Hepatocyte (in vitro differentiated cells): ENCODE results near the gene RAB29.

Experiments used
- EZH2 ChIP-seq: fragments of 200-600 bp; sonication (generic); IDR thresholded peaks from 2 replicates; pipeline ENCODE4 v1.6.1; 2016; ENCODE audit warnings: antibody characterized with exemption, mild to moderate bottlenecking, borderline replicate concordance
- TF ChIP-seq, protein P1 (sequence below): fragments of 200-600 bp; sonication (generic); IDR thresholded peaks from 2 replicates; pipeline ENCODE4 v1.5.1; 2016; ENCODE audit warnings: antibody characterized with exemption, mild to moderate bottlenecking; ENCODE audit not compliant: poor library complexity

DNA sequence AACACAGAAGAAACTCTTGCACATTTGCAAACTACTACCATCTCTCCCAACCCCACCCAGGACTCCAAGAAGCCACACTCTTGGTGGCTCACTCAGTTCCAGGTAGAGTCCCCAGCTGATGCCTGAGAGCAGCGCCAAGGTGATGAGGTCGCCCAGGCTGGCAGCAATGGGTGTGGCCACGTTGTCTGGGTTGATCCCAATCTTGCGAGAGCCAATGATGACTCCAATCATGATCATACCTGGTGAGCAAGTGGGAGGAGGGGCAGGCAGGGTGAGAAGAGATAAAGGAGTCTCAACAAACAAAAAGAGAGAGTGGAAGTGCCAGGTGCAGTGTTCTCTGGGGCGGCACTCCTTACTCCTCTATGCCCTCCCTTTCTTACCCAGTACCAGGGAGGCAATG is 23.3 kb upstream of the RAB29 start:
- TF ChIP-seq, protein P1, sequence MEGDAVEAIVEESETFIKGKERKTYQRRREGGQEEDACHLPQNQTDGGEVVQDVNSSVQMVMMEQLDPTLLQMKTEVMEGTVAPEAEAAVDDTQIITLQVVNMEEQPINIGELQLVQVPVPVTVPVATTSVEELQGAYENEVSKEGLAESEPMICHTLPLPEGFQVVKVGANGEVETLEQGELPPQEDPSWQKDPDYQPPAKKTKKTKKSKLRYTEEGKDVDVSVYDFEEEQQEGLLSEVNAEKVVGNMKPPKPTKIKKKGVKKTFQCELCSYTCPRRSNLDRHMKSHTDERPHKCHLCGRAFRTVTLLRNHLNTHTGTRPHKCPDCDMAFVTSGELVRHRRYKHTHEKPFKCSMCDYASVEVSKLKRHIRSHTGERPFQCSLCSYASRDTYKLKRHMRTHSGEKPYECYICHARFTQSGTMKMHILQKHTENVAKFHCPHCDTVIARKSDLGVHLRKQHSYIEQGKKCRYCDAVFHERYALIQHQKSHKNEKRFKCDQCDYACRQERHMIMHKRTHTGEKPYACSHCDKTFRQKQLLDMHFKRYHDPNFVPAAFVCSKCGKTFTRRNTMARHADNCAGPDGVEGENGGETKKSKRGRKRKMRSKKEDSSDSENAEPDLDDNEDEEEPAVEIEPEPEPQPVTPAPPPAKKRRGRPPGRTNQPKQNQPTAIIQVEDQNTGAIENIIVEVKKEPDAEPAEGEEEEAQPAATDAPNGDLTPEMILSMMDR: no peak
- TF ChIP-seq EZH2: no peak
